Left lung (tissue), 10 donors: ENCODE measurements around the gene DMD. TPM values are rescaled to one million over a fixed set of nuclear protein-coding genes. Genes with fewer than 3 reads are reported as not detected.

Experiments
- ATAC-seq: fragments of 200-7000 bp; cut with Tn5 transposase; one replicate; pipeline ENCODE4 v1.9.1; 2020; ENCODE audit warnings: moderate library complexity
- DNase-seq, 4 donors: peaks; one replicate each; pipeline ENCODE4 v3.0.0-alpha.2; 2013 to 2020
- H3K27ac ChIP-seq, 2 donors: fragments of 200-600 bp; sonication (generic) in 1 of 2; one replicate each; pipeline versions ENCODE4 v1.5.0 to v1.8.0; 2020 to 2021
- H3K27me3 ChIP-seq, 2 donors: fragments of 200-600 bp; sonication (generic) in 1 of 2; one replicate each; pipeline versions ENCODE4 v1.5.0 to v1.8.0; 2020 to 2021
- H3K36me3 ChIP-seq, 2 donors: fragments of 200-600 bp; sonication (generic) in 1 of 2; one replicate each; pipeline versions ENCODE4 v1.5.0 to v1.8.0; 2020 to 2021
- H3K4me1 ChIP-seq, 2 donors: fragments of 200-600 bp; one replicate each; pipeline ENCODE4 v1.8.0; 2021
- H3K4me3 ChIP-seq, 2 donors: fragments of 200-600 bp; sonication (generic) in 1 of 2; one replicate each; pipeline versions ENCODE4 v1.5.0 to v1.8.0; 2020 to 2021; ENCODE audit warnings: mild to moderate bottlenecking in 1 of 2
- H3K9me3 ChIP-seq, 2 donors: fragments of 200-600 bp; sonication (generic) in 1 of 2; one replicate each; pipeline versions ENCODE4 v1.5.0 to v1.8.0; 2020 to 2021
- CTCF ChIP-seq, 2 donors: fragments of 200-600 bp; sonication (generic) in 1 of 2; IDR thresholded peaks; one replicate each; pipeline versions ENCODE4 v1.5.0 to v1.8.0; 2021; ENCODE audit warnings: antibody characterized with exemption in 2 of 2
- intact Hi-C, 2 donors: fragments of 100-400 bp; cut with DNase I; formaldehyde crosslinking; loops; one replicate each; pipeline versions ENCODE4 v1.11.2 to v1.14.2; 2022
- polyA plus RNA-seq, 6 donors: library from polyadenylated mRNA; unstranded; fragments of 120-200 nt; gene quantifications; one replicate each; pipeline ENCODE4 v1.2.1, GENCODE V29; 2013; ENCODE audit not compliant: insufficient read length in 6 of 6
- total RNA-seq, 2 donors: library from RNA; stranded (reverse); fragmentation: NEBNext Ultra II Directional; extraction: Animal tissue kit (Norgen Biotek cat#: 25700); gene quantifications; one replicate each; pipeline ENCODE4 v1.2.1, GENCODE V29; 2021
- donor health status: DM: no; HTN: yes; CAD: no.
- donor health status: DM: no; HTN: no; CAD: no.

Gene DMD
- total and polyA plus RNA-seq, 8 donors = 16.6 to 68.8 (median 54.0) TPM

GRCh38 chrX:31243804-31244203 lies 1967.5 kb downstream of the DMD start:
- Histone ChIP-seq H3K27ac (no peak overlapping the region), H3K36me3 (no peaks in the 10 kb centered on the region)
- no peak for ATAC-seq

GRCh38 chrX:31240982-31241381 lies 1970.4 kb downstream of the DMD start:
- H3K27me3 ChIP-seq = no peaks in the 10 kb centered on the region
- no peaks in the 10 kb centered on the region for H3K9me3 ChIP-seq
- H3K27ac ChIP-seq = no peak overlapping the region
- TF ChIP-seq CTCF (IDR thresholded peaks at IDR 0.05) = no peak
- no peak overlapping the region for H3K4me3 ChIP-seq
- H3K4me1 ChIP-seq = no peaks in the 10 kb centered on the region
- H3K36me3 ChIP-seq = no peaks in the 10 kb centered on the region
- intact Hi-C loops = no loop called here
- ATAC-seq = no peak
- DNase-seq = no peak

More at GRCh38 chrX:31243804-31244203, 1967.5 kb downstream of the DMD start:
- TF ChIP-seq CTCF (IDR thresholded peaks at IDR 0.05) = no peak
- no peaks in the 10 kb centered on the region for H3K27me3 ChIP-seq
- H3K4me3 ChIP-seq = no peak overlapping the region
- intact Hi-C loops = no loop called here
- no peak for DNase-seq
- H3K4me1 ChIP-seq = no peaks in the 10 kb centered on the region
- no peaks in the 10 kb centered on the region for H3K9me3 ChIP-seq

DNA sequence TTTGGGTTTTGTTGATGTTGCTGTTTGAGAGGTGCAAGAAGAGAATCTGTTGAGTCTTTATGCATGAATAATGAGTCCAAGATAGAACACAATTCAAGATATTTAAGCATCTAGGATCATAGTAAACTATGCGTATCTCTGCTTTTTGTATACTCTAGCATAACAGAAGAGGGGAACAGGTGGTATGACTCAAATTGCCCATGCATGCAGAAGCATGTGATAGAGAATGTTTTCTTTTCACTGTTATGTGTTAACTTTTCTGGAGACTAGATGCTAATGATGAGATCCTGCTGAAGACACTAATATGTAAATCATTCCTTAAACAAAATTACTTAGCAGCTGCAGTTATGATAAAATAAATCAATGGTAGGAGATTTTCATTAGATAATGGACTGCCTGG lies 1974.2 kb downstream of the DMD start:
- H3K27me3 ChIP-seq = no peaks in the 10 kb centered on the region
- TF ChIP-seq CTCF (IDR thresholded peaks at IDR 0.05) = no peak
- intact Hi-C loops = no loop called here
- H3K36me3 ChIP-seq = no peaks in the 10 kb centered on the region
- H3K4me1 ChIP-seq = no peaks in the 10 kb centered on the region
- H3K27ac ChIP-seq = no peak overlapping the region
- DNase-seq = no peak
- H3K4me3 ChIP-seq = no peak overlapping the region
- no peaks in the 10 kb centered on the region for H3K9me3 ChIP-seq
- ATAC-seq = no peak

DNA sequence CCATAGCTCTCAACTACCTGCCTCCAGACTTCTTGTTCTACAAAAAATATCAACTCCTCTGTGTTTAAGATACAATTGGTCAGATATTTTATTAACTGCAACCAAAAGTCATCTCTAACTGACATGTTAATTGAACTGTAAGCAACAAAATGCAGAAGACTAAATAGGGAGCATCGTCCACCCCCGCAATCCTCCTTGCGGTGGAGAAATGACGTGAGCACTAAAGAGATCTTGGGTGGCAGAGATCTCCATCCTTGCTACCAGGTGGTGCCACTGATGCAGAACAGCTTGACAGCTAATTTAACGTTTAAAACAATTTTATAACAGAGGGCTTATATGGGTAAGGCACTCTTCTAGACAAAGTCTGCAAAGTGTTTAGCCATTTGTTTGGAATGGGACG lies 1975.1 kb downstream of the DMD start:
- intact Hi-C loops = no loop called here
- Histone ChIP-seq H3K9me3 (no peaks in the 10 kb centered on the region), H3K27me3 (no peaks in the 10 kb centered on the region), H3K36me3 (no peaks in the 10 kb centered on the region), H3K4me3 (no peak overlapping the region), H3K27ac (no peak overlapping the region), H3K4me1 (no peaks in the 10 kb centered on the region)
- DNase-seq (no peak), ATAC-seq (no peak)
- no peak for TF ChIP-seq CTCF (IDR thresholded peaks at IDR 0.05)

DNA sequence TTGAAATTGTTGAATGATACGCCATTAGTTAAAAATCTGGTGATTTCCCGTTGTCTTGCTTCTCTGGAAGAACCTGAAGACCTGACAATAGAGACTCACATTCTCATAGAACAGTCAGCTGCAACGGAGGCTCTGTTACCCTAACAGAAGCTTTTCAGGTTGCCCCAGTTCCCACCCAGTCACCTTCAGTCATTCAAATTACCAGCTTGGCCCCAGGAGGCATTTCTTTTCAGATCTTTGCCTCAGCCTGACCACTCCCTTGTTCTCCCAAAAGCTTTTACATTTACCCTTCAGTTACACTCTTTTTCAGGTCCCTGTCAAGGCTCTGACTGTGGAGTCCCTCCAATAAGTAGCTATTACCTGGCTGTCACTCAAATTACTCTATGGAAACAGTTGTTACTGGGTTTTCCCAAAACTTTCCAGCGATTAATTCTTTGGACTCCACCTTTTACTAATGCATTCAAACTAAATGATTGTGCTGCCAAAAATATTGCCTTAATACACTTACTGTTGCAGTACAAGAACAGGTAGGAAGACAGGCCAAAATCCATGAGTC lies 1977.3 kb downstream of the DMD start:
- no peaks in the 10 kb centered on the region for H3K4me1 ChIP-seq
- ATAC-seq = no peak
- intact Hi-C loops = no loop called here

More for the DNA sequence above, 1977.3 kb downstream of the DMD start:
- H3K36me3 ChIP-seq = no peaks in the 10 kb centered on the region
- no peaks in the 10 kb centered on the region for H3K9me3 ChIP-seq
- H3K27ac ChIP-seq = no peak overlapping the region
- no peak for DNase-seq
- no peak overlapping the region for H3K4me3 ChIP-seq
- no peak for TF ChIP-seq CTCF (IDR thresholded peaks at IDR 0.05)
- H3K27me3 ChIP-seq = no peaks in the 10 kb centered on the region
